Progenitor cell of endocrine pancreas (in vitro differentiated cells): Measurements from ENCODE around the gene CISTR. TPM values are rescaled to one million over a fixed set of nuclear protein-coding genes. Genes with fewer than 3 reads are reported as not detected.

Experiments
- DNase-seq: peaks from one replicate; pipeline ENCODE4 v3.0.0; 2021; ENCODE audit warnings: low spot score; ENCODE audit not compliant: unreplicated experiment
- H3K27ac Mint-ChIP-seq: 2 replicates; pipeline ENCODE4 v1.8.0; 2021; ENCODE audit warnings: mild to moderate bottlenecking, moderate library complexity, mixed read lengths
- H3K27me3 Mint-ChIP-seq: 2 replicates; pipeline ENCODE4 v1.8.0; 2021; ENCODE audit warnings: mixed read lengths
- H3K36me3 Mint-ChIP-seq: 2 replicates; pipeline ENCODE4 v1.8.0; 2022; ENCODE audit warnings: mixed read lengths; ENCODE audit not compliant: insufficient read depth
- H3K4me1 Mint-ChIP-seq: 2 replicates; pipeline ENCODE4 v1.8.0; 2021; ENCODE audit warnings: low read depth, mixed read lengths
- H3K4me3 Mint-ChIP-seq: 2 replicates; pipeline ENCODE4 v1.8.0; 2021; ENCODE audit warnings: low read depth, mild to moderate bottlenecking, moderate library complexity, mixed read lengths
- H3K9me3 Mint-ChIP-seq: 2 replicates; pipeline ENCODE4 v1.8.0; 2021; ENCODE audit warnings: low read depth, mixed read lengths
- total RNA-seq: library from RNA; stranded (reverse); gene quantifications from 2 replicates; pipeline ENCODE4 v1.2.1, GENCODE V29; 2021
- TF ChIP-seq, protein P1 (sequence below): fragments of 200-600 bp; sonication (generic); IDR thresholded peaks from one replicate; pipeline ENCODE4 v1.5.0; 2021; ENCODE audit warnings: antibody characterized with exemption, mild to moderate bottlenecking; ENCODE audit not compliant: unreplicated experiment

CISTR gene
- total RNA-seq, 1 donor from 2014 or later, result not detected

DNA sequence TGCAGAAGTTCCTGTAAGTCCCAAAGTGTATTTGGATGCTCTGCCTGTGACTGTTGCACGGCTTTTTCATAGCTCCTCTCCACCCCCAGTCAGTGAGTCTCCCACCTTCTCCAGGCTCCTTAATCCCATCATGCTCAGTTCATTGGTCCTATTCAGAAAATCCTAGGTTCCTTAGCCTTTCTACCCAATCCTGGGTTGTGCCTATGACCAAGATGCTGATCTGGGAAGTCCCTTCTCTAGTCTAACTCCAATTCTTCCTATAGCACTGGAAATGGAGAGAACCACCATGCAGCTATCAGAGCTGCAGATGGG lies 7.7 kb downstream of the CISTR start:
- no peaks in the 10 kb centered on the region for H3K9me3 Mint-ChIP-seq
- no peak for DNase-seq
- H3K4me1 Mint-ChIP-seq, result peaks cover 4% of the 10 kb centered on the region
- TF ChIP-seq, protein P1, sequence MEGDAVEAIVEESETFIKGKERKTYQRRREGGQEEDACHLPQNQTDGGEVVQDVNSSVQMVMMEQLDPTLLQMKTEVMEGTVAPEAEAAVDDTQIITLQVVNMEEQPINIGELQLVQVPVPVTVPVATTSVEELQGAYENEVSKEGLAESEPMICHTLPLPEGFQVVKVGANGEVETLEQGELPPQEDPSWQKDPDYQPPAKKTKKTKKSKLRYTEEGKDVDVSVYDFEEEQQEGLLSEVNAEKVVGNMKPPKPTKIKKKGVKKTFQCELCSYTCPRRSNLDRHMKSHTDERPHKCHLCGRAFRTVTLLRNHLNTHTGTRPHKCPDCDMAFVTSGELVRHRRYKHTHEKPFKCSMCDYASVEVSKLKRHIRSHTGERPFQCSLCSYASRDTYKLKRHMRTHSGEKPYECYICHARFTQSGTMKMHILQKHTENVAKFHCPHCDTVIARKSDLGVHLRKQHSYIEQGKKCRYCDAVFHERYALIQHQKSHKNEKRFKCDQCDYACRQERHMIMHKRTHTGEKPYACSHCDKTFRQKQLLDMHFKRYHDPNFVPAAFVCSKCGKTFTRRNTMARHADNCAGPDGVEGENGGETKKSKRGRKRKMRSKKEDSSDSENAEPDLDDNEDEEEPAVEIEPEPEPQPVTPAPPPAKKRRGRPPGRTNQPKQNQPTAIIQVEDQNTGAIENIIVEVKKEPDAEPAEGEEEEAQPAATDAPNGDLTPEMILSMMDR, result no peak
- H3K27ac Mint-ChIP-seq, result no peak overlapping the region
- H3K4me3 Mint-ChIP-seq, result no peak overlapping the region
- H3K27me3 Mint-ChIP-seq, result peaks cover 48% of the 10 kb centered on the region
- no peaks in the 10 kb centered on the region for H3K36me3 Mint-ChIP-seq

DNA sequence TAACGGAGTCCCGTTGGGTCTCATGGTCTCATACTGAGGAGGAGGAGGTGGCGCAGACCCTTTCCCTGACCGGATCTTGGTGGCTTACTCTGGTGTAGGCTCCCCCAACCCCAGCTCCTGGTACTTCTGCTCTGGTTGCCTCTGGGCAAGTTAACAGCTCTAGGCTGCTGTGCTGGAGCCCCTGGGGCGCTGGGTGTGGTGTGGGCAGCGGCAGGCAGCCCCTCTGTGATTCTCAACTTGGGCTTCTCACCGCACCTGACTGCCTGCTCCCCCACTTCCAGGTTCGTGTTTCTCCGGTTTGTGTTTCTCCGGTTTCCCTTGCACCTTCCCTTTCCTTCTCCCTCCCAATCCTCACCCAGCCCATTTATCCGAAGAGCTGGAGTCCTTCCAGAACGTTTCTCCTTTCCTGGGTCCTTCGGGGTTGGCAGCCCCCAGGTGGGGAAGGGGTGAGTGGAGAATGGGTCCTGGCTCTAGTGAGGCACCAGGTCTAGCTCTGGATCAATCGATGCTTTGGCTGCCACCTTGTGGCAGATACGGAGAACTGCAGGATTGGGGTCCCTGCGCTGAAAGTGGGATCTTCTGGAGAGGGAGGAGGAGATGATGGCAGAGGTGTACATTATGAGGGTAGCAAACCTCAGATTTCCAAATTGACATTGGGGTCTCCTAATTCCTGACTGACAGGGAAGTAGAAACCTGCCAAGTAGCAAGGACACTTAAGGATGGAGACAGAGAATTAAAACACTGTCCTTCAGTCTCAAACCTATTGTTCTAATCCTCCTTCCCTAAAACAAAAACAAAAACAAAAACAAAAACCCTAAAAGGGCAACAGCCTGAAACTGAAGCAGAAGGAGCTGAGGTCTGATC lies 8.3 kb downstream of the CISTR start:
- DNase-seq, result peak; percentile 57
- TF ChIP-seq, protein P1, result peak; percentile 89
- no peaks in the 10 kb centered on the region for H3K9me3 Mint-ChIP-seq
- no peaks in the 10 kb centered on the region for H3K36me3 Mint-ChIP-seq
- peaks cover 6% of the 10 kb centered on the region for H3K4me1 Mint-ChIP-seq
- H3K4me3 Mint-ChIP-seq, result no peak overlapping the region
- H3K27ac Mint-ChIP-seq, result no peak overlapping the region
- peaks cover 48% of the 10 kb centered on the region for H3K27me3 Mint-ChIP-seq

DNA sequence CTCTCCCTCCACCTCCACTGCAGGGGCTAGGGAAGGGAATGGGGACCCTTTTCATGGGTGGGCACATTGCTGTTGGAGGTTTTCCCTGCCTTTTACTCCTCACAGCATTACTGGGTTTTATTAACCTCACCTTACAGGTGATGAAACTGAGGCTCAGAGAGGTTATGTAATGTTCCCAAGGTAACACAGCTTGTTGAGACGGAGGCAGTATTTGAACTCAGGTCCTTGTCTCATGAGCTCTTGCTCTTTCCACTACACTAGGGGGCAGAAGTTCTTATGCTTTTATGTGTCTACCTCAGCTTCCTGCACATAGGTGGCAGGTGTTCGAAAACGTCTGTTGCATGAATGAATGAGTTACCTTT lies 11.7 kb downstream of the CISTR start:
- no peak overlapping the region for H3K27ac Mint-ChIP-seq
- no peaks in the 10 kb centered on the region for H3K9me3 Mint-ChIP-seq
- DNase-seq, result no peak
- H3K4me1 Mint-ChIP-seq, result peaks cover 8% of the 10 kb centered on the region
- H3K36me3 Mint-ChIP-seq, result no peaks in the 10 kb centered on the region
- no peak overlapping the region for H3K4me3 Mint-ChIP-seq
- H3K27me3 Mint-ChIP-seq, result peaks cover 35% of the 10 kb centered on the region
- TF ChIP-seq, protein P1, result no peak

DNA sequence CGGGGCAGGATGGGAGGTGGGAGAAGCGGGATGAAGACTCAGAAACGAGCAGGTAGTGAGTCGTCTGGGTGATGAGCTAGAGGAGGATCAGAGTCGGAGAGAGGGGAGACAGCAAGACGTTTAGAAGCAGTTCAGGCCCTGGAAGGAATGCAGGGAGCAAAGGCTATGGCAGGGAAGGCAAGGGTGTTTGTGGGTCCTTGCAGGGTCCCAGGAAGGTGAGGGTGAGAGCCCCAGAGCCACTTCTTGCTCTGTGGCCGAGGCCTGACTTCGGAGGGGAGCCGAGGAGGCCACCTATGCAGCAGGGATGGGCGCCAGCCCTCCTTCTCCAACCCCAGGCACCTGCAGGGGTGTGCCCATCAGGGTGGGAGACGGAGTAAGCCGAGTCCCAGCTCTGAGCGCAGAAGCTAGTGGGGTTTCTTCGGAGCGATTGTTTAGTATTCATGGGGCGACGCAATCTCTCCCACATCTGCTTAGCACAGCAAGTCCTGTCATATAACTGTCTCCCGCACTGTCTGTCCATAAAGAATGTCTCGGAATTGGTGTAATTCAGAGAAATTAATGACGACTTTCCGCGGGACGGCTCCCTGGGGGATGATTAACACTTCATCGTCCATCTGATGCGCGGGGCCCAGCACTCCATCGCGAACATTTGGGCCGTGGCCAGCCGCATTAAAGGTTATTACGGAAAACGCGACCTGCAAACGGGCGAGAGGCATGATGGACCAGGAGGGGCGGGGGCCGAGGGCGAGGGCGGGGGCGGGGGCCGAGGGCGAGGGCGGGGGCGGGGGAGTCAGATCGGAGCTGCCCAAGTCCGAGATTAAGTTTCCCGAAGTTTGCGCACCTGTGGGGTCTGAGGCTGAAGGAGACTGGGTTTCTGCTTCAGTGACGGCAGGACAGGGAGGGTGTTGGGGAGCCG lies 12.3 kb downstream of the CISTR start:
- no peak for DNase-seq
- TF ChIP-seq, protein P1, result no peak
- Mint-ChIP-seq H3K36me3 (no peaks in the 10 kb centered on the region), H3K4me1 (peaks cover 8% of the 10 kb centered on the region), H3K27me3 (peaks cover 29% of the 10 kb centered on the region), H3K9me3 (no peaks in the 10 kb centered on the region), H3K27ac (no peak overlapping the region), H3K4me3 (peak overlapping the region; percentile 48)

DNA sequence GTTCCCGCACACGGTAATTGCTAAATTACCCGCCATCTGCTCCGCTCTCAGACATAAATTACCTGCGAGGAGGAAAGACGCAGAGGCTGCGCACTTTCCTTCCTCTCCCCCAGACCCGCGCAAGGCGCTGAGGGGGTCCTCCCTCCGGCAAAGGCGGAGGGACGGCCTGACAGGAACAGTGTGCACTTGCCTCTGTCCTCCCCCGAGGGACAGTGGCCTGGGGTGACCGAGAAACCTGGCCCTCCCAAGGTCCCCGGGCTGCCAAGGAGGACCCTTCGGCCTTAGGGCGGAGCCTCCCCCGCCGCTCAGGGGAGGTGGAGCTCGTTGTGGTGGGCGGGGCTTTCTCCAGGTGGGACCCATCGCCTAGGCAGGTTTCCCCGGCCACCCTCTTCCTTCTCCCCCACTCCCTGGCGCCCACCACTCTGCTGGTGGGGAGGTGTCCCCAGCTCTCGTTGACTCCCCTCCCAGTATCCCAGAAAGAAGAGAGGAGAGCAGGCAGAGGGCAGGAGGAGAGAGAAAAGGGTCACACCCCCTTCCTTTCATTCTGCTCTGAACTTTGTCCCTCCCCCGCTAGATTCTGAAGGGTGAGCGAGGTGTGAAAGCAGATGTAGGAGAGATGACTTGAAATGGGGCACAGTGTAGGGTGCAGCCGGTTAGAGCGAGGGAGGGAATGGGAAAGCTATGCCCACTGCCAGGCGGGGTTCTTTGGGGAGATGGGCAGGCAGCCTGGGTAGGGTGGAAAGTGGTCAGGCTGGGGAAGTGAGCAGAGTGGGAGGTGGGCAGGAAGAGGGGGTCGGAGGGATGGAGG lies 13.2 kb downstream of the CISTR start:
- H3K9me3 Mint-ChIP-seq, result no peaks in the 10 kb centered on the region
- peaks cover 26% of the 10 kb centered on the region for H3K27me3 Mint-ChIP-seq
- H3K4me3 Mint-ChIP-seq, result peak overlapping the region; percentile 59
- TF ChIP-seq, protein P1, result no peak
- no peaks in the 10 kb centered on the region for H3K36me3 Mint-ChIP-seq
- peak; percentile 52 for DNase-seq
- no peak overlapping the region for H3K27ac Mint-ChIP-seq
- peaks cover 8% of the 10 kb centered on the region for H3K4me1 Mint-ChIP-seq
